Osteoblast (primary cell): Measurements from ENCODE around the gene GPC5. TPM values are rescaled to one million over a fixed set of nuclear protein-coding genes. Genes with fewer than 3 reads are reported as not detected.

Source experiments
- DNase-seq: peaks from one replicate; pipeline ENCODE4 v3.0.0; 2011; ENCODE audit warnings: low spot score, mixed read lengths; ENCODE audit not compliant: insufficient read length; ENCODE audit errors: missing footprints
- H2AFZ ChIP-seq: 2 replicates; pipeline ENCODE4 v1.6.0; 2011; ENCODE audit warnings: mild to moderate bottlenecking, low read length
- H3K27ac ChIP-seq: 2 replicates; pipeline ENCODE4 v1.5.1; 2011; ENCODE audit warnings: mild to moderate bottlenecking, low read depth, low read length, moderate library complexity
- H3K27me3 ChIP-seq: 2 replicates; pipeline ENCODE4 v1.6.0; 2012; ENCODE audit warnings: mild to moderate bottlenecking, control low read depth, inconsistent platforms, low read length, moderate library complexity; ENCODE audit not compliant: insufficient read depth
- H3K36me3 ChIP-seq: 2 replicates; pipeline ENCODE4 v1.5.1; 2011; ENCODE audit warnings: mild to moderate bottlenecking, low read length, control low read depth, moderate library complexity; ENCODE audit not compliant: insufficient read depth
- H3K4me1 ChIP-seq: 2 replicates; pipeline ENCODE4 v1.5.1; 2011; ENCODE audit warnings: mild to moderate bottlenecking, low read length, control low read depth, moderate library complexity; ENCODE audit not compliant: insufficient read depth
- H3K4me2 ChIP-seq: 2 replicates; pipeline ENCODE4 v1.6.0; 2011; ENCODE audit warnings: mild to moderate bottlenecking, low read length; ENCODE audit not compliant: insufficient read depth
- H3K4me3 ChIP-seq: fragments of 200-600 bp; sonication (generic); 3 replicates; pipeline ENCODE4 v1.5.1; 2012; ENCODE audit warnings: mild to moderate bottlenecking, low read length, inconsistent platforms; ENCODE audit not compliant: insufficient read depth
- H3K79me2 ChIP-seq: 2 replicates; pipeline ENCODE4 v1.6.0; 2012; ENCODE audit warnings: mild to moderate bottlenecking, low read length, control low read depth, inconsistent platforms; ENCODE audit not compliant: insufficient read depth
- H3K9me3 ChIP-seq: 2 replicates; pipeline ENCODE4 v1.5.1; 2011; ENCODE audit warnings: low read depth, low read length, control low read depth
- H4K20me1 ChIP-seq: 2 replicates; pipeline ENCODE4 v1.6.0; 2012; ENCODE audit warnings: mild to moderate bottlenecking, low read length, control low read depth; ENCODE audit not compliant: insufficient read depth
- CTCF ChIP-seq: IDR thresholded peaks from 2 replicates; pipeline ENCODE4 v1.5.1; 2011; ENCODE audit warnings: mild to moderate bottlenecking, low read depth, low read length, moderate library complexity; ENCODE audit errors: extremely low read depth
- total RNA-seq: library from RNA; depleted of rRNA; stranded (reverse); fragments of >200 nt; gene quantifications from 2 replicates; pipeline ENCODE4 v1.2.3, GENCODE V29; 2012

Gene GPC5
- total RNA-seq, 1 donor, result 0.36 TPM

- DNase-seq, result no peak
- no peak overlapping the region for H3K27ac ChIP-seq
- no peaks in the 10 kb centered on the region for H3K4me1 ChIP-seq
- no peak overlapping the region for H3K4me2 ChIP-seq
- H3K27me3 ChIP-seq, result no peaks in the 10 kb centered on the region
- H3K79me2 ChIP-seq, result no peaks in the 10 kb centered on the region
- H3K9me3 ChIP-seq, result no peaks in the 10 kb centered on the region
- no peaks in the 10 kb centered on the region for H3K36me3 ChIP-seq
- H3K4me3 ChIP-seq, result no peak overlapping the region
- no peak for TF ChIP-seq CTCF
- no peaks in the 10 kb centered on the region for H4K20me1 ChIP-seq
- H2AFZ ChIP-seq, result no peak overlapping the region
Measured at GRCh38 chr13:92613921-92614320, 1215.5 kb downstream of the GPC5 start.

- H2AFZ ChIP-seq, result no peak overlapping the region
- H3K79me2 ChIP-seq, result no peaks in the 10 kb centered on the region
- no peak overlapping the region for H3K4me2 ChIP-seq
- TF ChIP-seq CTCF, result no peak
- peaks cover 2% of the 10 kb centered on the region for H3K9me3 ChIP-seq
- no peaks in the 10 kb centered on the region for H3K36me3 ChIP-seq
- no peak for DNase-seq
- no peak overlapping the region for H3K27ac ChIP-seq
- H3K4me3 ChIP-seq, result no peak overlapping the region
- no peaks in the 10 kb centered on the region for H4K20me1 ChIP-seq
- no peaks in the 10 kb centered on the region for H3K4me1 ChIP-seq
- no peaks in the 10 kb centered on the region for H3K27me3 ChIP-seq
Measured at GRCh38 chr13:92621985-92622384, 1223.6 kb downstream of the GPC5 start.

GRCh38 chr13:92622905-92623304 is 1224.5 kb downstream of the GPC5 start:
- no peak for DNase-seq
- H3K79me2 ChIP-seq, result no peaks in the 10 kb centered on the region
- H3K27me3 ChIP-seq, result no peaks in the 10 kb centered on the region
- H3K4me3 ChIP-seq, result no peak overlapping the region
- no peaks in the 10 kb centered on the region for H4K20me1 ChIP-seq
- no peak overlapping the region for H3K27ac ChIP-seq
- no peak overlapping the region for H2AFZ ChIP-seq
- H3K36me3 ChIP-seq, result no peaks in the 10 kb centered on the region
- no peak for TF ChIP-seq CTCF
- no peaks in the 10 kb centered on the region for H3K4me1 ChIP-seq
- no peak overlapping the region for H3K4me2 ChIP-seq
- H3K9me3 ChIP-seq, result peaks cover 2% of the 10 kb centered on the region

- no peak overlapping the region for H3K4me2 ChIP-seq
- peaks cover 2% of the 10 kb centered on the region for H3K9me3 ChIP-seq
- TF ChIP-seq CTCF, result no peak
- H3K4me1 ChIP-seq, result no peaks in the 10 kb centered on the region
- H4K20me1 ChIP-seq, result no peaks in the 10 kb centered on the region
- DNase-seq, result no peak
- no peak overlapping the region for H2AFZ ChIP-seq
- H3K79me2 ChIP-seq, result no peaks in the 10 kb centered on the region
- no peak overlapping the region for H3K27ac ChIP-seq
- no peak overlapping the region for H3K4me3 ChIP-seq
- no peaks in the 10 kb centered on the region for H3K27me3 ChIP-seq
- H3K36me3 ChIP-seq, result no peaks in the 10 kb centered on the region
Measured at GRCh38 chr13:92626274-92626673, 1227.9 kb downstream of the GPC5 start.
